Inflammatory macrophage treated with lipopolysaccharide for 4 hours (primary cell): ENCODE measurements around the gene TCF7L1.
"Not testable (repeated sequence)": the region's sequence is repeated elsewhere in the genome, so short reads cannot be mapped to it uniquely, and the experiment has no call there.

Experiments
- DNase-seq: peaks from one replicate; pipeline ENCODE4 v3.0.0-alpha.2; 2020

TCF7L1 gene

DNA sequence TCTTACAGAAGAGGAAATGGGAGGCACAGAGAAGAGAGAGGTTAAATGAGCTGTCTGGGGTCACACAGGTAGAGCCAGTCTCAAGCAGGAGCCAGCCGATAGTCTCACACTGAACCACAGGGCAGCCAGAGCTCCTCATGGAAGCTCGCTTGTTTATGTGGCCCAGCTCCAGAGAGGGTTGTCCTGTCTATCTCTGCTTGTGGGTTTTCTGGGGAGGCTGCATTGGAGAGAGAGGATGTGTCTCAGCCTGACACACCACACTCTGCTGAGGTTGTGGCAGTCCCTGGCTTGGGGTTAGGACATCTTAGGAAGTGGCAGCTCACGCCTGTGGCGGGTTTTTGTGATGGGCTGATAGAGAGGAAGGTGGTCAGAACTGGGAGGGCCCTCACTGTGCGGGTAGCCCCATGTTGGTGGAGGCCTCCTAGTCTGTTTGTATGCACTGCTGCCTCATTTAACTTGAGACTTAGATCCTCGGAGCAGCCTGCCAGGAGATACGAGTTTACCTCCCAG lies 52.3 kb downstream of the TCF7L1 start:
- DNase-seq: no peak

DNA sequence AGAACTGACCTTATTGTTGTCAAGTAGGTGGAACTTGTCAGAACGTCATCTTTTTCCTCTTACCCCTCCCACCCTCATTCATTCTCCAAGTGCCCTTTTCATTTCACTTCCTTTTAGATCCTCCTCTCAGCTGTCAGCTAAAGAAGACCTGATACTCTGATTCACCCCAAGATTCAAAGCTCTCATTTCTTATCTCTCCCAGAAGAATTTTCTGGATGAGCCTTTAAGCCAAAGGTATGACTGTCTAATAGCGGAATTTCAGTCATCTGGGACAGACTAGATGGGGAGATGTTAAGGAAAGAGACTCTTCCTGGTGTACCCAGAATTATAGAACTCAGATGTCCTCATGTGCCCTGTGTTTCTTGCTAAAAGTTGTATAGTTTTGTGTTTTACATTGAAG lies 53.9 kb downstream of the TCF7L1 start:
- no peak for DNase-seq

GRCh38 chr2:85188852-85189251 lies 55.7 kb downstream of the TCF7L1 start:
- DNase-seq: no peak

GRCh38 chr2:85189606-85190270 lies 56.5 kb downstream of the TCF7L1 start:
- DNase-seq: no peak

GRCh38 chr2:85191157-85191556 lies 58.0 kb downstream of the TCF7L1 start:
- no peak for DNase-seq

GRCh38 chr2:85194780-85195480 lies 61.7 kb downstream of the TCF7L1 start:
- DNase-seq: no peak

DNA sequence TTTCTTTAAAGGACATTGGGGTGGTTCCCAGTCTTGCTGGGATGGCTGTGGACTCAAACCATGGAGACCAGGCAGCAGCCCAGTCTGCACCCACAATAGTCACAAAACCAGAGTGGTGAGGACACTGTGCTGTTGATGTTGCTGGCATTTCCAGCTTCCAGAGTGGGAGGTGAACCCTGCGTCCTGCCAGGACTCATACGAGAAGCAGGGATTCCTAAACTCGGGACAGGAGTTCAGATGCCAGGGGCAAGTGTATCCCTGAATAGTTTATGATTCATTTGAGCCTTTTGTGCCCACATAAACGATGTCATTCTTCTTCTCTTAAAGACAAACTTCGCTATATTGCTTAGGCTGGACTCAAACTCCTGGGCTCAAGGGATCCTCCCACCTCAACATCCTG lies 62.8 kb downstream of the TCF7L1 start:
- DNase-seq: no peak

DNA sequence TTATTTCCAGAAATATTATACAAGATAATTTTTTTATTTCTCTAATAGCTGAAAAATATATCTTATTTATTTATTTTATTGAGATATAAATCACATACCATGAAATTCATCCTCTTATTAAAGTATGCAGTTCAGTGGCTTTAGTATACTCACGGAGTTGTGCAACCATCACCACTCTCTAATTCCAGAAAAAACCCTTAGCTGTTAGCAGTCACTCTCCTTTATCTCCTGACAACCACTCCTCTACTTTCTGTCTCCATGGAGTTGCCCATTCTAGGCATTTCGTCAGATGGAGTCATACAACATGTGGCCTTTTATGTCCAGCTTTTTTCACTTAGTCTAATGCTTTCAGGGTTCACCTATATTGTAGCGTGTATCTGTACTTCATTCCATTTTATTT lies 66.5 kb downstream of the TCF7L1 start:
- DNase-seq: no peak

GRCh38 chr2:85209887-85210286 lies 76.7 kb downstream of the TCF7L1 start:
- DNase-seq: no peak

DNA sequence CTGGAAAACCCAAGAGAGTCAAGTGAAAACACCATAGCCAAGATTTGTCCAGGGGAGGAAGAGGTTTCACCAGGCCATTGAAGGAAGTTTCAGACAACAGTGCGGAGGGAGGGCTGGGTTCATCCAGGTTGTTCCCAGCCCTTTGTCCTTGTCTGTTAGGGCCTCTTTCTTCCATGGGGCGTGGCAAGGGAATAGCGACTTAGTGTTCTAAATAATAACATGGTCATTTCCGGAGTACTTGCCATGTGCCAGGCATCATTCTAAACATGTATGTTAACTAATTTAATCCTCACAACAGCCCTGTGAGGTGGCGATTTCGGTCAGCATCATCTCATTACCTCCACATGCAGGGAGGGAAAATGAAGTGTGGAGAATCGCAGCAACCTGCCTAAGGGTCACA lies 77.3 kb downstream of the TCF7L1 start:
- no peak for DNase-seq

DNA sequence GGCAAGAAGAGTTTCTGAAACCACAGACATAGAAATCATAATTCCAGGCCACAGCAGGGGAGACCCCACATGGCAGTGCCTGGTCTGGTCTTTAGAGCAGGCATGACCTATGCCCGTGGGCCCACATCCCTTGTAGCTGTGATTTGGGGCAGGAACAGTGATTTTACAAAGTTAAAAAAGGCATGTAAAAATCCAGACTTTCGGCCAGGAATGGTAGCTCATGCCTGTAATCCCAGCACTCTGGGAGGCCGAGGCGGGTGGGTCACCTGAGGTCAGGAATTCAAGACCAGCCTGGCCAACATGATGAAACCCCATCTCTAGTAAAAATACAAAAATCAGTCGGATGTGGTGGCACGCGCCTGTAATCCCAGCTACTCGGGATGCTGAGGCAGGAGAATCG lies 78.4 kb downstream of the TCF7L1 start:
- not testable (repeated sequence) for DNase-seq

GRCh38 chr2:85212841-85213240 lies 79.6 kb downstream of the TCF7L1 start:
- no peak for DNase-seq

DNA sequence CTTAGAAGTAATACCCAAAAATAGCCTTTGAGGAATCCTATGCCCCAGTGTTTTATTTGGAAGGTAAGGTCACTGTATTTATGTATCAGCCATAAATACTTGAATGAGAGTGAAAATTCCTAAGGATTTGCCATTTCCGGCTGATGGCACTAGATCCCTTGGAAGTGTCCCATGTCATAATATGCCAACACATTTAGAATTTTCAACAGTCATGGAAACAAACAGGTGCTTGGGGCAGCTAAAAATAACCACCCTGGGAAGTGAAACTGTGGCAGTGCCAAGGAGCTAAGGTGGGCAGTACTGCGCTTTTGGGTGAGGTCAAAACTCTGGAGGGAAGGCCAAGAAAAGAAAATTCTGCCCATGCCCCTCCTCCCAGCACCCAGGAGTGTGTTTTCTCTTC lies 80.2 kb downstream of the TCF7L1 start:
- no peak for DNase-seq

DNA sequence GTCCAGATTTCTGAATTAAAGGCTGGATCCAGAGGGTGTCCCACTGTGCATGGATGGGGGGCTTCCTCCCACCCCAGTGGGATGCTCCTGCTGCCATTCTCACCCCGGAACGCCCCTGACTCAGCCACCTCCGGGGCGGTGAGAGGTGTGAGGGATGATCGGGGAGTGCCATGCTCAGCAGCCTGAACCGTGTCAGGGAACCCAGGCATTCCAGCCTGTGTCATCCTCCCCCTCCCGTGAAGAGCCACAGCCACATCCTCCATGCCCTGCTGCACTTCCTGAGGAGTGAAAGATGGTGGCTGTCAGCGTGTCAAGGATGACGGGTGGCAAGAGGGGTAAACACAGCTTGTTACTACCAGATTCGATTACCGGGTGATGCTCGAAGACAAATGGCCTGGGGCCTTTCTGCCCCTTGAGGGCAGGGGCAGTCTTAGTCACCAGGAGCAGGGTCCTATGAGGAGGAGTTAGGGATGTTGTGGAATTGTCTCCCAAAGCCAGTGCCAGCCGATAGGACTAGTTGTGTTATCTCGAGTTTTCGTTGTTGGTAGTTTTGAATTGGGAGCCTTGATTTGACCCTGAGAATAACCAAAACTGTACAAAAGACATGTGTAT lies 80.8 kb downstream of the TCF7L1 start:
- DNase-seq: no peak

GRCh38 chr2:85215081-85215447 lies 81.9 kb downstream of the TCF7L1 start:
- no peak for DNase-seq

DNA sequence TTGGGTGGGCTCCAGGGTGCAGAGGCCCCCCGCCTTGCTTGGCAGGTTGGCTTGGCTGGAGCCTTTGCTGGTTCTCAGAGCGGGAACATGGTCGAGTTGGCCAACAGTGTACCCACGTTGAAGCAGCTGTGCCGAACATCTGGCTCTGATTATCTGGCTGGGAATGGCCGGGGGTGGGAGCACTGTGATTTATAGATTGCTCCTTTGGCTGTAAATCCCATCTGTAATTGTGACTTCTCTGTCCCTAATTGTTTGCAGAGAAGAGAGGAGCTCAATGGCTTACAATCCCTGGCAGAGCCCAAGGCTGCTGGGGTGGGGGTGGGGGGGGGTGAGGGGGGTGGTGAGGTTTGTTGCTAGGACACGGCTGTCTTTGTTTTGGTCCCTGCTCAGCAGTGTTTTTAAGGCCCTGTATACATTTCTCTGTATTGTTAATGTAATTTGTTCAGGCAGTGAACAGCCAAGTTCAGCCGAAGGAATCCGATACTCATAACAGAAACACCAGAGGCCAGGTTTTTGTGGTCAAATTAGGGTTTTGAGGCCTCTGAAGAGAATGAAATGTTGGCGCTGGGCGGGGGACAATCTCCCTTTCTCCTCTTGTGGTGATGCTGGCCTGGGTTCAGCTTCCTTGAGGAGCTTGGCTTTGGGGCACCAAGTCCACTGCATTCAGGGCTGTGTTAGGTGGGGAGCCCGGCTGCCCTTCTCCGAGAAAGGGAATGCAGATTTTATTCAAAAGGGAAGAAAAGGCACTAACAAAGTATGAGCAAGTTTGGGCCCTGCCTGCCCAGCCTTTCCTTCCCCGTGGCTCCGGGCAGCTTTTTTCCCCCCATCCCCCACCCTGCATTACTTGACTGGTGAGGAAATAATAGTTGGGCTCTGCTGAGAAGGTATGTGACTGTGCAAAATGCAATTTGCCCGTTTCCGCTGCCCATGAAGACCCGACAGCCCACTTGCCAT lies 82.5 kb downstream of the TCF7L1 start:
- no peak for DNase-seq

- no peak for DNase-seq
These were observed 83.7 kb downstream of the TCF7L1 start for GRCh38 chr2:85216927-85217326.

- DNase-seq: no peak
These were observed 88.0 kb downstream of the TCF7L1 start for GRCh38 chr2:85221067-85221691.

GRCh38 chr2:85222792-85223191 lies 89.6 kb downstream of the TCF7L1 start:
- DNase-seq: no peak

DNA sequence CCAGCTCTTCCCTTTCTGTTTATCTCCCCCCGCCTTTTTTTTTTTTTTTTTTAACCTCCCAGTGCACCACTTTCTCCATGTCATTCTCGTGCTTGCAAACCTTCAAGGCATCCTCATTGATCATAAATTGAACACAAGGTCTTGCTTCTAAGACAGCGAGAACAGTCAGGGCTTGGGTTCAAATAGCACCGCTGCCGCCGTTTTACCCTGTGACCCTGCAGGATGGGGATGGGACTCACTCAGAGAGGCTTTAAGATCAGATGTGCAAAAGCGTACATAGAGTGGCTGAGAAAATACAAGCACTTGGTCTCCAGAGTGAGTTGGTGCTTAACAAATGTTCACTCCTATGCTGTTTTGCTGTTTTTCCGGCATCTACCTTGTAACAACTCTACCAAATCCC lies 93.6 kb downstream of the TCF7L1 start:
- DNase-seq: no peak

GRCh38 chr2:85230679-85231467 lies 97.7 kb downstream of the TCF7L1 start:
- DNase-seq: no peak

DNA sequence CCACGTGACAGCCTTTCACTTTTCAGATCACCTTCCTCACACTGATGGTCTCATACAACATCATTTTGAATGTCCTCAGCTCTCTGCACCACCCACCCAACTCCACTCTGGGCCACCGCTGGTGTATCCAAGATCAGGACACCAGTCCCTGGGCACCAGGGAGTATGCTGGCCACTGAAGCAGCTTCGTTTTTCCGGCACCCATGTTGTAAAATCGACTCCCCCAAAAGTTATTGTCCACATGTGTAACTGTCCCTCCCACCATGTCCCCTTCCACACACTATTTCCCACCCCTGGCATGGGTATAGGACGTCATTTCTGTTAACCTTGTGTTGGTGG lies 98.2 kb downstream of the TCF7L1 start:
- DNase-seq: no peak
